Endothelial cell of umbilical vein (primary cell): ENCODE measurements around the gene DIP2B. TPM values are rescaled to one million over a fixed set of nuclear protein-coding genes. Genes with fewer than 3 reads are reported as not detected.

Source experiments
- BruUV-seq: library from RNA; stranded (reverse); fragments of 400-500 nt; replicated peaks from 2 replicates; lab custom pipeline; 2021; lab: Mats Ljungman, UMichigan
- CTCF ChIA-PET: fragments of 300-600, 350-600 bp; sonication (Branson Sonifier 250); formaldehyde crosslinking; loops from one replicate; lab custom pipeline; 2021; ENCODE audit warnings: antibody characterized with exemption, inconsistent platforms; lab: Charles Lee
- POLR2A ChIA-PET: fragments of 300-600, 350-600 bp; sonication (Branson Sonifier 250); formaldehyde crosslinking; loops from one replicate; lab custom pipeline; 2021; ENCODE audit warnings: antibody characterized with exemption, inconsistent platforms; lab: Charles Lee
- DNase-seq: peaks from one replicate; pipeline ENCODE4 v3.0.0-alpha.2; 2011; ENCODE audit warnings: low read depth, low spot score
- FAIRE-seq: peaks from 2 replicates; lab custom pipeline; 2011; peaks lifted over from hg19 to GRCh38; lab: Jason Lieb, UNC
- H2AFZ ChIP-seq: 2 replicates; pipeline ENCODE4 v1.6.0; 2012; ENCODE audit warnings: low read depth, low read length, control low read depth, inconsistent platforms
- H3K27ac ChIP-seq: 2 replicates; pipeline ENCODE4 v1.5.1; 2011; ENCODE audit warnings: low read depth, mild to moderate bottlenecking, control low read depth, low read length, moderate library complexity; ENCODE audit not compliant: insufficient read depth
- H3K27me3 ChIP-seq, 2 experiments: 2 replicates each; pipeline versions ENCODE4 v1.6.0 to v1.6.1; 2011; ENCODE audit warnings: low read length in 2 of 2, mixed read lengths in 1 of 2; ENCODE audit not compliant: control insufficient read depth in 2 of 2, insufficient read depth in 2 of 2
- H3K36me3 ChIP-seq, 2 experiments: 2 replicates in 1 of 2; 3 replicates in 1 of 2; pipeline ENCODE4 v1.5.1; 2011; ENCODE audit warnings: low read length in 2 of 2, mild to moderate bottlenecking in 1 of 2, moderate library complexity in 1 of 2; ENCODE audit not compliant: control insufficient read depth in 2 of 2, insufficient read depth in 2 of 2; ENCODE audit errors: extremely low read depth in 1 of 2
- H3K4me1 ChIP-seq: 3 replicates; pipeline ENCODE4 v1.5.1; 2011; ENCODE audit warnings: mild to moderate bottlenecking, low read length; ENCODE audit not compliant: control insufficient read depth, insufficient read depth; ENCODE audit errors: extremely low read depth
- H3K4me2 ChIP-seq: 2 replicates; pipeline ENCODE4 v1.6.1; 2011; ENCODE audit warnings: low read length, control low read depth, mixed read lengths; ENCODE audit not compliant: insufficient read depth
- H3K4me3 ChIP-seq, 3 experiments: fragments of 200-600 bp in 1 of 3; sonication (generic), shearing (Covaris generic) in 1 of 3; replicated peaks in 1 of 3; 2 replicates each; pipeline ENCODE4 v1.5.1; 2011 to 2016; ENCODE audit warnings: control low read depth in 3 of 3, low read length in 3 of 3, mild to moderate bottlenecking in 2 of 3, inconsistent platforms in 1 of 3, low read depth in 1 of 3, moderate library complexity in 1 of 3; ENCODE audit not compliant: insufficient read depth in 1 of 3
- H3K79me2 ChIP-seq: 2 replicates; pipeline ENCODE4 v1.6.0; 2012; ENCODE audit warnings: low read length, inconsistent platforms; ENCODE audit not compliant: control insufficient read depth, insufficient read depth
- H3K9ac ChIP-seq: replicated peaks from 2 replicates; pipeline ENCODE3; 2011; ENCODE audit warnings: low read length, control low read depth; ENCODE audit not compliant: insufficient read depth; ENCODE audit errors: extremely low read depth
- H3K9me1 ChIP-seq: replicated peaks from 3 replicates; pipeline ENCODE4 v1.6.0; 2011; ENCODE audit warnings: mild to moderate bottlenecking, low read length; ENCODE audit not compliant: control insufficient read depth, insufficient read depth; ENCODE audit errors: extremely low read depth
- H3K9me3 ChIP-seq: replicated peaks from 2 replicates; pipeline ENCODE4 v1.5.1; 2012; ENCODE audit warnings: low read length, inconsistent platforms; ENCODE audit not compliant: control insufficient read depth, insufficient read depth
- H4K20me1 ChIP-seq: replicated peaks from 2 replicates; pipeline ENCODE3; 2011; ENCODE audit warnings: mild to moderate bottlenecking, low read length; ENCODE audit not compliant: control insufficient read depth, insufficient read depth; ENCODE audit errors: extremely low read depth
- CTCF ChIP-seq, 2 donors: IDR thresholded peaks; 1 replicate in 1 of 2; 2 replicates in 1 of 2; pipeline ENCODE4 v1.5.1; 2011; ENCODE audit warnings: low read length in 2 of 2, mild to moderate bottlenecking in 2 of 2, moderate library complexity in 2 of 2, control low read depth in 1 of 2, inconsistent platforms in 1 of 2, low read depth in 1 of 2; ENCODE audit not compliant: insufficient read depth in 1 of 2; ENCODE audit errors: extremely low read depth in 1 of 2
- FOS ChIP-seq: IDR thresholded peaks from 2 replicates; pipeline ENCODE4 v1.6.1; 2011; ENCODE audit warnings: mild to moderate bottlenecking, low read length, moderate library complexity, borderline replicate concordance; ENCODE audit not compliant: insufficient read depth
- GATA2 ChIP-seq: IDR thresholded peaks from 2 replicates; pipeline ENCODE4 v1.7.0; 2011; ENCODE audit warnings: low read depth, mild to moderate bottlenecking, moderate library complexity, mixed read lengths, low read length; ENCODE audit not compliant: insufficient read length, insufficient read depth
- MAX ChIP-seq: IDR thresholded peaks from 2 replicates; pipeline ENCODE4 v1.6.1; 2011; ENCODE audit not compliant: insufficient read depth, insufficient read length
- MYC ChIP-seq: IDR thresholded peaks from one replicate; pipeline ENCODE4 v1.6.1; 2011; ENCODE audit warnings: mild to moderate bottlenecking, low read depth, low read length
- POLR2A ChIP-seq: IDR thresholded peaks from 2 replicates; pipeline ENCODE4 v1.6.1; 2012; ENCODE audit warnings: low read depth, mild to moderate bottlenecking, control low read depth, low read length
- POLR2AphosphoS5 ChIP-seq: IDR thresholded peaks from 2 replicates; pipeline ENCODE4 v1.6.1; 2012; ENCODE audit warnings: low read depth, mild to moderate bottlenecking, control low read depth, low read length, moderate library complexity; ENCODE audit not compliant: insufficient read depth
- dilution Hi-C: fragments of 300-500 bp; cut with MboI; formaldehyde crosslinking; loops from one replicate; pipeline ENCODE4 v1.15.0; 2019; ENCODE audit warnings: low sequenced_read_pairs; ENCODE audit not compliant: extremely low pct_ligation_motif_present
- intact Hi-C: fragments of 100-400 bp; cut with micrococcal nuclease; formaldehyde crosslinking; loops from one replicate; pipeline ENCODE4 v1.10.0; 2022
- polyA plus RNA-seq, 4 experiments: library from polyadenylated mRNA; depleted of rRNA in 3 of 4; stranded (reverse) in 3 of 4; unstranded in 1 of 4; fragments of >200 nt; gene quantifications; 2 replicates each; pipeline versions ENCODE4 v1.2.1 to v1.2.3, GENCODE V29; 2011 to 2012; ENCODE audit warnings: missing spikeins in 1 of 4
- total RNA-seq: library from RNA; stranded (reverse); gene quantifications from 2 replicates; pipeline ENCODE4 v1.2.3, GENCODE V29; 2021

DIP2B gene
- total and polyA plus RNA-seq, 2 donors (not counting 3 experiments of a cell fraction or from before 2014, with no cell fraction given): 14.5 to 28.0 TPM

GRCh38 chr12:50728841-50729240 lies 224.1 kb downstream of the DIP2B start:
- no TSS peak for BruUV-seq
- no peak overlapping the region for H3K9ac ChIP-seq
- POLR2A ChIA-PET: no interaction called here
- no peaks in the 10 kb centered on the region for H3K4me1 ChIP-seq
- no peaks in the 10 kb centered on the region for H3K79me2 ChIP-seq
- CTCF ChIA-PET: interaction anchor here (0.8 kb wide), 1 partner anchor 12 kb away, joined by 3 read pairs; no protein-coding TSS in a partner anchor
- dilution Hi-C loops: no loop called here
- DNase-seq (no peak), FAIRE-seq (no peak)
- no peaks in the 10 kb centered on the region for H4K20me1 ChIP-seq
- H3K27ac ChIP-seq: no peak overlapping the region
- H3K4me3 ChIP-seq: no peak overlapping the region
- no peaks in the 10 kb centered on the region for H3K9me3 ChIP-seq
- no peak overlapping the region for H3K4me2 ChIP-seq
- H3K9me1 ChIP-seq: no peaks in the 10 kb centered on the region
- H3K36me3 ChIP-seq: peaks cover 12 to 39% of the 10 kb centered on the region in 2 experiments
- H3K27me3 ChIP-seq: no peaks in the 10 kb centered on the region
- H2AFZ ChIP-seq: no peak overlapping the region
- no peak for TF ChIP-seq POLR2A
- no peak for TF ChIP-seq MYC
- TF ChIP-seq POLR2AphosphoS5: no peak
- TF ChIP-seq GATA2: no peak
- no peak for TF ChIP-seq FOS
- no peak for TF ChIP-seq CTCF (IDR thresholded peaks at IDR 0.05; ENCODE audit: extremely low read depth in 1 of 2, insufficient read depth in 1 of 2, low read depth in 1 of 2, low read length in 2 of 2)
- TF ChIP-seq MAX: no peak
- intact Hi-C loops: no loop called here
